PFSK-1 (cell line): ENCODE results near the gene CNTNAP5.

ENCODE experiments used
- FOXP2 ChIP-seq: optimal IDR thresholded peaks from 2 replicates; pipeline ENCODE3; 2011; ENCODE audit warnings: borderline replicate concordance, control low read depth, inconsistent platforms; ENCODE audit not compliant: insufficient read depth; ENCODE audit errors: extremely low read length, extremely low read depth
- POLR2AphosphoS5 ChIP-seq: IDR thresholded peaks from 2 replicates; pipeline ENCODE4 v1.6.1; 2012; ENCODE audit warnings: low read depth, mild to moderate bottlenecking, control low read depth, low read length, moderate library complexity
- REST ChIP-seq, 2 experiments: IDR thresholded peaks; 2 replicates each; pipeline versions ENCODE4 v1.6.1 to v1.8.0; 2011 to 2012; ENCODE audit warnings: low read depth in 2 of 2, low read length in 2 of 2, control low read depth in 1 of 2, inconsistent platforms in 1 of 2, mild to moderate bottlenecking in 1 of 2, moderate library complexity in 1 of 2; ENCODE audit not compliant: insufficient read depth in 1 of 2
- SIN3A ChIP-seq: IDR thresholded peaks from 2 replicates; pipeline ENCODE4 v1.6.1; 2012; ENCODE audit warnings: mild to moderate bottlenecking, low read length, moderate library complexity, borderline replicate concordance; ENCODE audit not compliant: insufficient read depth
- TAF1 ChIP-seq: IDR thresholded peaks from 2 replicates; pipeline ENCODE4 v1.6.1; 2012; ENCODE audit warnings: low read length, control low read depth, borderline replicate concordance; ENCODE audit not compliant: insufficient read depth

CNTNAP5 gene

GRCh38 chr2:124264551-124265091, 239.5 kb downstream of the CNTNAP5 start:
- TF ChIP-seq POLR2AphosphoS5 = no peak
- no peak for TF ChIP-seq FOXP2
- no peak for TF ChIP-seq TAF1
- no peak for TF ChIP-seq REST (IDR thresholded peaks at IDR 0.05; ENCODE audit: insufficient read depth in 1 of 2, low read depth in 2 of 2, low read length in 2 of 2)
- TF ChIP-seq SIN3A = no peak

GRCh38 chr2:124267794-124268193, 242.7 kb downstream of the CNTNAP5 start:
- no peak for TF ChIP-seq SIN3A
- TF ChIP-seq FOXP2 = no peak
- no peak for TF ChIP-seq TAF1

GRCh38 chr2:124269348-124269747, 244.3 kb downstream of the CNTNAP5 start:
- TF ChIP-seq FOXP2 (no peak), POLR2AphosphoS5 (no peak), TAF1 (no peak)

GRCh38 chr2:124272261-124272841, 247.3 kb downstream of the CNTNAP5 start:
- no peak for TF ChIP-seq POLR2AphosphoS5
- TF ChIP-seq FOXP2 = no peak
- TF ChIP-seq SIN3A = no peak
- no peak for TF ChIP-seq REST (IDR thresholded peaks at IDR 0.05; ENCODE audit: insufficient read depth in 1 of 2, low read depth in 2 of 2, low read length in 2 of 2)
- no peak for TF ChIP-seq TAF1

- TF ChIP-seq REST (IDR thresholded peaks at IDR 0.05; ENCODE audit: insufficient read depth in 1 of 2, low read depth in 2 of 2, low read length in 2 of 2) = no peak
- TF ChIP-seq POLR2AphosphoS5 = no peak
- no peak for TF ChIP-seq SIN3A
- TF ChIP-seq TAF1 = no peak
- no peak for TF ChIP-seq FOXP2
Measured at GRCh38 chr2:124281541-124281940, 256.5 kb downstream of the CNTNAP5 start.

- TF ChIP-seq SIN3A (no peak), REST (IDR thresholded peaks at IDR 0.05; ENCODE audit: insufficient read depth in 1 of 2, low read depth in 2 of 2, low read length in 2 of 2) (no peak), FOXP2 (no peak), TAF1 (no peak), POLR2AphosphoS5 (no peak)
Measured at GRCh38 chr2:124283096-124283495, 258.0 kb downstream of the CNTNAP5 start.
